Neural cell (in vitro differentiated cells): ENCODE measurements around the gene AP3B1. TPM values are rescaled to one million over a fixed set of nuclear protein-coding genes. Genes with fewer than 3 reads are reported as not detected.

ENCODE experiments used
- H2AFZ ChIP-seq: fragments of 200-600, 300-800 bp; sonication (generic), shearing (Covaris generic); 2 replicates; pipeline ENCODE4 v1.6.0; 2014; ENCODE audit warnings: low read depth, mild to moderate bottlenecking, antibody characterized with exemption, low read length, moderate library complexity
- H3F3A ChIP-seq: fragments of 200-600 bp; shearing (Covaris generic); 2 replicates; pipeline ENCODE4 v1.6.1; 2016; ENCODE audit warnings: mild to moderate bottlenecking, moderate library complexity, mixed read lengths, antibody characterized with exemption, low read length; ENCODE audit not compliant: insufficient read depth, poor library complexity, severe bottlenecking
- H3K27ac ChIP-seq: fragments of 200-600, 300-800 bp; sonication (generic), shearing (Covaris generic); 2 replicates; pipeline ENCODE4 v1.5.1; 2014; ENCODE audit warnings: mild to moderate bottlenecking, low read length, moderate library complexity
- H3K27me3 ChIP-seq: fragments of 300-800, 200-600 bp; sonication (generic), shearing (Covaris generic); 2 replicates; pipeline ENCODE4 v1.6.0; 2014; ENCODE audit warnings: mild to moderate bottlenecking, low read depth, low read length, moderate library complexity; ENCODE audit not compliant: insufficient read depth
- H3K36me3 ChIP-seq: fragments of 300-800, 200-600 bp; sonication (generic), shearing (Covaris generic); 2 replicates; pipeline ENCODE4 v1.5.1; 2014; ENCODE audit warnings: mild to moderate bottlenecking, antibody characterized with exemption, low read length, moderate library complexity; ENCODE audit not compliant: insufficient read depth
- H3K4me2 ChIP-seq: fragments of 300-800, 200-600 bp; sonication (generic), shearing (Covaris generic); 2 replicates; pipeline ENCODE4 v1.6.0; 2014; ENCODE audit warnings: mild to moderate bottlenecking, low read length
- H3K4me3 ChIP-seq: fragments of 300-800, 200-600 bp; sonication (generic), shearing (Covaris generic); 2 replicates; pipeline ENCODE4 v1.5.1; 2014; ENCODE audit warnings: mild to moderate bottlenecking, low read length, moderate library complexity
- H3K79me2 ChIP-seq: fragments of 200-600 bp; shearing (Covaris generic); replicated peaks from 2 replicates; pipeline ENCODE4 v1.6.0; 2014; ENCODE audit warnings: mild to moderate bottlenecking, low read length, moderate library complexity; ENCODE audit not compliant: insufficient read depth
- H3K9ac ChIP-seq: fragments of 300-800, 200-600 bp; sonication (generic), shearing (Covaris generic); 2 replicates; pipeline ENCODE4 v1.6.1; 2016; ENCODE audit warnings: mild to moderate bottlenecking, low read length, mixed read lengths
- H3K9me2 ChIP-seq: fragments of 200-600 bp; shearing (Covaris generic); 2 replicates; pipeline ENCODE4 v1.6.1; 2016; ENCODE audit warnings: mild to moderate bottlenecking, low read length, mixed read lengths; ENCODE audit not compliant: insufficient read depth
- H3K9me3 ChIP-seq: fragments of 200-600, 300-800 bp; sonication (generic), shearing (Covaris generic); 2 replicates; pipeline ENCODE4 v1.6.1; 2016; ENCODE audit warnings: mild to moderate bottlenecking, mixed run types, low read length, moderate library complexity, mixed read lengths
- H4K20me1 ChIP-seq: fragments of 200-600 bp; shearing (Covaris generic); 2 replicates; pipeline ENCODE4 v1.6.1; 2016; ENCODE audit warnings: mild to moderate bottlenecking, mixed run types; ENCODE audit not compliant: insufficient read depth
- EP300 ChIP-seq: fragments of 450-650 bp; conservative IDR thresholded peaks from 2 replicates; pipeline ENCODE4 v1.6.1; 2014; ENCODE audit warnings: antibody characterized with exemption, mild to moderate bottlenecking, moderate library complexity; ENCODE audit not compliant: poor library complexity, severe bottlenecking
- EZH2 ChIP-seq: fragments of 200-600, 300-800 bp; shearing (Covaris generic), sonication (generic); IDR thresholded peaks from 2 replicates; pipeline ENCODE4 v1.6.1; 2014; ENCODE audit warnings: antibody characterized with exemption, low read length, borderline replicate concordance, mild to moderate bottlenecking; ENCODE audit not compliant: insufficient read depth, poor library complexity, severe bottlenecking
- MXI1 ChIP-seq: fragments of 450-650 bp; conservative IDR thresholded peaks from 2 replicates; pipeline ENCODE4 v1.6.1; 2014; ENCODE audit warnings: antibody characterized with exemption, mild to moderate bottlenecking; ENCODE audit not compliant: poor library complexity, severe bottlenecking
- POLR2AphosphoS5 ChIP-seq: IDR thresholded peaks from 2 replicates; pipeline ENCODE4 v1.6.1; 2012
- RAD21 ChIP-seq: fragments of 450-650 bp; conservative IDR thresholded peaks from 2 replicates; pipeline ENCODE4 v1.6.1; 2014; ENCODE audit warnings: antibody characterized with exemption, mild to moderate bottlenecking, moderate library complexity
- SMC3 ChIP-seq: fragments of 450-650 bp; conservative IDR thresholded peaks from 2 replicates; pipeline ENCODE4 v1.6.1; 2014; ENCODE audit warnings: antibody characterized with exemption, mild to moderate bottlenecking, moderate library complexity; ENCODE audit not compliant: poor library complexity
- TAF1 ChIP-seq: IDR thresholded peaks from 2 replicates; pipeline ENCODE4 v1.6.1; 2012; ENCODE audit warnings: low read depth
- polyA plus RNA-seq: library from polyadenylated mRNA; depleted of rRNA; stranded (reverse); fragments of >200 nt; gene quantifications from 2 replicates; pipeline ENCODE4 v1.2.3, GENCODE V29; 2014
- TF ChIP-seq, protein P1 (sequence below): IDR thresholded peaks from 2 replicates; pipeline ENCODE4 v1.6.1; 2012; ENCODE audit warnings: borderline replicate concordance
- TF ChIP-seq, protein P2 (sequence below): fragments of 450-650 bp; IDR thresholded peaks from 2 replicates; pipeline ENCODE4 v1.5.1; 2014; ENCODE audit warnings: antibody characterized with exemption, mild to moderate bottlenecking, moderate library complexity; ENCODE audit not compliant: poor library complexity, severe bottlenecking

AP3B1 gene
- polyA plus RNA-seq, 1 donor from 2014 or later, result 8.5 TPM

DNA sequence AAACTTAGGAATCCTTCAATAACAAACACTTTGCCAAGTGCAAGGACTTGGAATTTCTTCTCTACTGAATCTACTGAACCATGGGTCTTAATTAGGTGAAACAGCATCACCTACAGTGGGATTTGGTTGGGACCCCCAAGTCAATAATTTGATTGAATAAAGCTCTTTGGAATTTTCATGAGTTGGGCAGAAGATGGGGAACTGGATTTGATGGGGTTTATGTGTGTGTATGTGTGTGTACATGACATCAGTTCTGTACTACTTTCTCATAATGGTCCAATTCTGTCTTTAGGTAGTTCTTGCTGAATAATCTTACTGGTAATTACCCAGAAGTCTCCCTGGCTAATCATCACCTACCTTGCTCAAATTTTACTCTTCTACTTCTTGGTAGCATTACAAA lies 319.9 kb downstream of the AP3B1 start:
- Histone ChIP-seq H3K4me3 (no peak overlapping the region), H3K9ac (no peak overlapping the region)

DNA sequence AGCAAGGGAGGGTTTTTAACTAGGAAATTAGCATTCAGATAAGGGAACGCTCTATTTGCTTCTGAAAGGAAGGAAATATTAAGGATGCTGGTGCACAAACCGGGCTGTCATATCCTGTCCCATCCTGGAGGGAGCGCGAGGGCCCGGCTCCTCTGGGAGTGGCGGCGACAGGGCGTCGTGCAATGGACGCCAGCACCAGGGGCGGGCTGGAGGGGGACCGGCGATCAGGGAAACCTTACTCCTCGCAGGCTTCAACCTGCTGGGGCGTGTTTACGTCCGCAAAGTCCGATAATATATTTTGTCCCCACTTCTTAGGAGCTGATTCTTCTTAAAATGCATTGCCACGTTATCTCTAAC lies 321.3 kb downstream of the AP3B1 start:
- Histone ChIP-seq H2AFZ (no peak overlapping the region), H3K27ac (no peak overlapping the region), H3K9ac (no peak overlapping the region), H3F3A (no peaks in the 10 kb centered on the region), H4K20me1 (no peaks in the 10 kb centered on the region), H3K4me3 (peak overlapping the region; percentile 53), H3K79me2 (no peaks in the 10 kb centered on the region), H3K9me3 (no peaks in the 10 kb centered on the region), H3K9me2 (no peaks in the 10 kb centered on the region), H3K36me3 (no peaks in the 10 kb centered on the region), H3K27me3 (peaks cover 80% of the 10 kb centered on the region), H3K4me2 (no peak overlapping the region)
- TF ChIP-seq POLR2AphosphoS5, result no peak

More for the DNA sequence above, 319.9 kb downstream of the AP3B1 start:
- Histone ChIP-seq H3K9me2 (no peaks in the 10 kb centered on the region), H3K27me3 (peaks cover 75% of the 10 kb centered on the region), H3F3A (no peaks in the 10 kb centered on the region), H3K79me2 (no peaks in the 10 kb centered on the region), H3K4me2 (no peak overlapping the region), H2AFZ (no peak overlapping the region), H3K36me3 (no peaks in the 10 kb centered on the region), H3K9me3 (no peaks in the 10 kb centered on the region), H3K27ac (no peak overlapping the region), H4K20me1 (no peaks in the 10 kb centered on the region)
- TF ChIP-seq TAF1 (no peak), SMC3 (no peak), MXI1 (no peak), POLR2AphosphoS5 (no peak), RAD21 (no peak), EP300 (no peak), EZH2 (no peak)
- TF ChIP-seq, protein P1, sequence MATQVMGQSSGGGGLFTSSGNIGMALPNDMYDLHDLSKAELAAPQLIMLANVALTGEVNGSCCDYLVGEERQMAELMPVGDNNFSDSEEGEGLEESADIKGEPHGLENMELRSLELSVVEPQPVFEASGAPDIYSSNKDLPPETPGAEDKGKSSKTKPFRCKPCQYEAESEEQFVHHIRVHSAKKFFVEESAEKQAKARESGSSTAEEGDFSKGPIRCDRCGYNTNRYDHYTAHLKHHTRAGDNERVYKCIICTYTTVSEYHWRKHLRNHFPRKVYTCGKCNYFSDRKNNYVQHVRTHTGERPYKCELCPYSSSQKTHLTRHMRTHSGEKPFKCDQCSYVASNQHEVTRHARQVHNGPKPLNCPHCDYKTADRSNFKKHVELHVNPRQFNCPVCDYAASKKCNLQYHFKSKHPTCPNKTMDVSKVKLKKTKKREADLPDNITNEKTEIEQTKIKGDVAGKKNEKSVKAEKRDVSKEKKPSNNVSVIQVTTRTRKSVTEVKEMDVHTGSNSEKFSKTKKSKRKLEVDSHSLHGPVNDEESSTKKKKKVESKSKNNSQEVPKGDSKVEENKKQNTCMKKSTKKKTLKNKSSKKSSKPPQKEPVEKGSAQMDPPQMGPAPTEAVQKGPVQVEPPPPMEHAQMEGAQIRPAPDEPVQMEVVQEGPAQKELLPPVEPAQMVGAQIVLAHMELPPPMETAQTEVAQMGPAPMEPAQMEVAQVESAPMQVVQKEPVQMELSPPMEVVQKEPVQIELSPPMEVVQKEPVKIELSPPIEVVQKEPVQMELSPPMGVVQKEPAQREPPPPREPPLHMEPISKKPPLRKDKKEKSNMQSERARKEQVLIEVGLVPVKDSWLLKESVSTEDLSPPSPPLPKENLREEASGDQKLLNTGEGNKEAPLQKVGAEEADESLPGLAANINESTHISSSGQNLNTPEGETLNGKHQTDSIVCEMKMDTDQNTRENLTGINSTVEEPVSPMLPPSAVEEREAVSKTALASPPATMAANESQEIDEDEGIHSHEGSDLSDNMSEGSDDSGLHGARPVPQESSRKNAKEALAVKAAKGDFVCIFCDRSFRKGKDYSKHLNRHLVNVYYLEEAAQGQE, result no peak
- TF ChIP-seq, protein P2, sequence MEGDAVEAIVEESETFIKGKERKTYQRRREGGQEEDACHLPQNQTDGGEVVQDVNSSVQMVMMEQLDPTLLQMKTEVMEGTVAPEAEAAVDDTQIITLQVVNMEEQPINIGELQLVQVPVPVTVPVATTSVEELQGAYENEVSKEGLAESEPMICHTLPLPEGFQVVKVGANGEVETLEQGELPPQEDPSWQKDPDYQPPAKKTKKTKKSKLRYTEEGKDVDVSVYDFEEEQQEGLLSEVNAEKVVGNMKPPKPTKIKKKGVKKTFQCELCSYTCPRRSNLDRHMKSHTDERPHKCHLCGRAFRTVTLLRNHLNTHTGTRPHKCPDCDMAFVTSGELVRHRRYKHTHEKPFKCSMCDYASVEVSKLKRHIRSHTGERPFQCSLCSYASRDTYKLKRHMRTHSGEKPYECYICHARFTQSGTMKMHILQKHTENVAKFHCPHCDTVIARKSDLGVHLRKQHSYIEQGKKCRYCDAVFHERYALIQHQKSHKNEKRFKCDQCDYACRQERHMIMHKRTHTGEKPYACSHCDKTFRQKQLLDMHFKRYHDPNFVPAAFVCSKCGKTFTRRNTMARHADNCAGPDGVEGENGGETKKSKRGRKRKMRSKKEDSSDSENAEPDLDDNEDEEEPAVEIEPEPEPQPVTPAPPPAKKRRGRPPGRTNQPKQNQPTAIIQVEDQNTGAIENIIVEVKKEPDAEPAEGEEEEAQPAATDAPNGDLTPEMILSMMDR, result no peak
